K562 (cell line): ENCODE data around the gene ACVR1C. TPM values are rescaled to one million over a fixed set of nuclear protein-coding genes. Genes with fewer than 3 reads are reported as not detected.
A peak's percentile ranks its signal among the peaks of the same experiment; 100 is the strongest.

Experiments
- ATAC-seq: fragments of 200-7000 bp; cut with Tn5 transposase; 3 replicates; pipeline ENCODE4 v1.9.1; 2020; ENCODE audit warnings: moderate library complexity
- BruUV-seq: library from RNA; stranded (reverse); fragments of 400-500 nt; replicated peaks from 2 replicates; lab custom pipeline; 2021; lab: Mats Ljungman, UMichigan
- CTCF ChIA-PET: fragments of 300-600 bp; formaldehyde crosslinking; extraction: SDS; loops from one replicate; lab custom pipeline; 2021; ENCODE audit warnings: low intra/inter-chr PET ratio; lab: Yijun Ruan, JAX
- POLR2A ChIA-PET: fragments of 300-600, 350-650 bp; sonication (Branson Sonifier 250); formaldehyde crosslinking; extraction: SDS; loops from one replicate; lab custom pipeline; 2021; ENCODE audit warnings: antibody characterized with exemption, inconsistent platforms; lab: Yijun Ruan, JAX
- DNase-seq, 4 experiments: peaks; one replicate each; pipeline versions ENCODE4 v3.0.0 to v3.0.0-alpha.2; 2011 to 2018; ENCODE audit warnings: low spot score in 3 of 4, mixed read lengths in 3 of 4; ENCODE audit errors: extremely low read depth in 1 of 4
- FAIRE-seq: peaks from 2 replicates; lab custom pipeline; 2011; peaks lifted over from hg19 to GRCh38; lab: Jason Lieb, UNC
- H2AFZ ChIP-seq: 2 replicates; pipeline ENCODE4 v1.6.0; 2011; ENCODE audit warnings: low read depth, low read length, control low read depth, inconsistent platforms
- H3K27ac ChIP-seq: fragments of 200-600 bp; 3 replicates; pipeline ENCODE4 v1.8.0; 2011; ENCODE audit warnings: low read depth, mild to moderate bottlenecking, control low read depth, inconsistent platforms, low read length, moderate library complexity, mixed read lengths; ENCODE audit errors: extremely low read depth
- H3K27me3 ChIP-seq, 2 experiments: fragments of 300-600 bp in 1 of 2; 2 replicates in 1 of 2; 3 replicates in 1 of 2; pipeline versions ENCODE4 v1.6.0 to v1.8.0; 2011; ENCODE audit warnings: inconsistent platforms in 2 of 2, low read length in 2 of 2, mild to moderate bottlenecking in 1 of 2, mixed read lengths in 1 of 2, moderate library complexity in 1 of 2; ENCODE audit not compliant: control insufficient read depth in 2 of 2, insufficient read depth in 2 of 2
- H3K36me3 ChIP-seq: fragments of 300-600 bp; 3 replicates; pipeline ENCODE4 v1.8.0; 2011; ENCODE audit warnings: mild to moderate bottlenecking, low read length, inconsistent platforms; ENCODE audit not compliant: control insufficient read depth, insufficient read depth
- H3K4me1 ChIP-seq, 2 experiments: fragments of 200-600 bp in 1 of 2; replicated peaks in 1 of 2; 2 replicates in 1 of 2; 3 replicates in 1 of 2; pipeline versions ENCODE4 v1.5.1 to v1.8.0; 2011; ENCODE audit warnings: inconsistent platforms in 2 of 2, low read length in 2 of 2, mild to moderate bottlenecking in 1 of 2, mixed read lengths in 1 of 2, moderate library complexity in 1 of 2; ENCODE audit not compliant: control insufficient read depth in 2 of 2, insufficient read depth in 2 of 2
- H3K4me2 ChIP-seq: 2 replicates; pipeline ENCODE4 v1.6.1; 2011; ENCODE audit warnings: low read length, control low read depth, inconsistent platforms, mixed read lengths; ENCODE audit not compliant: insufficient read depth
- H3K4me3 ChIP-seq: fragments of 200-600 bp; sonication (generic), shearing (Covaris generic); 2 replicates; pipeline ENCODE4 v1.5.1; 2016; ENCODE audit warnings: control low read depth, inconsistent platforms
- H3K79me2 ChIP-seq: fragments of 200-600 bp; 3 replicates; pipeline ENCODE4 v1.8.0; 2011; ENCODE audit warnings: low read length, inconsistent platforms; ENCODE audit not compliant: control insufficient read depth, insufficient read depth
- H3K9ac ChIP-seq, 2 experiments: 2 replicates each; pipeline versions ENCODE4 v1.6.0 to v1.6.1; 2011; ENCODE audit warnings: low read depth in 2 of 2, low read length in 2 of 2, control low read depth in 1 of 2, inconsistent platforms in 1 of 2, mild to moderate bottlenecking in 1 of 2, mixed read lengths in 1 of 2; ENCODE audit not compliant: insufficient read depth in 1 of 2
- H3K9me1 ChIP-seq: one replicate; pipeline ENCODE4 v1.6.0; 2011; ENCODE audit warnings: inconsistent platforms, mild to moderate bottlenecking, low read length, moderate library complexity; ENCODE audit not compliant: control insufficient read depth, insufficient read depth
- H3K9me3 ChIP-seq: replicated peaks from 2 replicates; pipeline ENCODE4 v1.5.1; 2011; ENCODE audit warnings: low read depth, low read length, inconsistent platforms; ENCODE audit not compliant: control insufficient read depth, insufficient read depth
- H4K20me1 ChIP-seq: replicated peaks from 2 replicates; pipeline ENCODE4 v1.6.1; 2011; ENCODE audit warnings: low read length, inconsistent platforms, mixed read lengths; ENCODE audit not compliant: control insufficient read depth, insufficient read depth
- BACH1 ChIP-seq: fragments of 200-800 bp; sonication (Bioruptor generic); IDR thresholded peaks from 2 replicates; pipeline ENCODE4 v1.6.1; 2016; ENCODE audit warnings: missing genetic modification characterization, missing compliant biosample characterization
- C11orf30 ChIP-seq: fragments of 450-650 bp; IDR thresholded peaks from 2 replicates; pipeline ENCODE4 v1.6.1; 2016; ENCODE audit warnings: low read depth, mild to moderate bottlenecking
- CBFB ChIP-seq: sonication (generic); formaldehyde crosslinking; IDR thresholded peaks from 2 replicates; pipeline ENCODE4 v1.4.0; 2020; ENCODE audit warnings: mild to moderate bottlenecking, missing genetic modification reagents
- FOXP4 ChIP-seq: sonication (generic); formaldehyde crosslinking; IDR thresholded peaks from 2 replicates; pipeline ENCODE4 v1.8.0; 2022; ENCODE audit warnings: mild to moderate bottlenecking, missing genetic modification reagents, borderline replicate concordance
- FUS ChIP-seq: fragments of 200-400 bp; formaldehyde crosslinking; optimal IDR thresholded peaks from 2 replicates; pipeline ENCODE3; 2017; ENCODE audit warnings: low read depth, low read length
- MAFF ChIP-seq: IDR thresholded peaks from 2 replicates; pipeline ENCODE4 v1.6.1; 2012; ENCODE audit warnings: low read length, improper control_type of control experiment
- MAFG ChIP-seq: fragments of 450-650 bp; conservative IDR thresholded peaks from 2 replicates; pipeline ENCODE4 v1.6.1; 2016; ENCODE audit warnings: missing genetic modification characterization, missing compliant biosample characterization
- MAFK ChIP-seq: IDR thresholded peaks from 2 replicates; pipeline ENCODE4 v1.6.1; 2011; ENCODE audit warnings: low read length, improper control_type of control experiment
- NFE2 ChIP-seq: IDR thresholded peaks from 2 replicates; pipeline ENCODE4 v1.6.1; 2014; ENCODE audit warnings: antibody characterized with exemption, low read depth
- NFE2L1 ChIP-seq: fragments of 450-650 bp; IDR thresholded peaks from 2 replicates; pipeline ENCODE4 v1.6.1; 2016; ENCODE audit warnings: missing genetic modification characterization, low read depth, mild to moderate bottlenecking, missing compliant biosample characterization, moderate library complexity, borderline replicate concordance
- RBM34 ChIP-seq: fragments of 200-400 bp; formaldehyde crosslinking; IDR thresholded peaks from 2 replicates; pipeline ENCODE4 v1.6.1; 2018; ENCODE audit warnings: low read length, borderline replicate concordance; ENCODE audit not compliant: insufficient read depth
- RFX7 ChIP-seq: fragments of 250-450 bp; sonication (Bioruptor Pico); IDR thresholded peaks from 2 replicates; pipeline ENCODE4 v1.5.1; 2021; ENCODE audit warnings: mild to moderate bottlenecking
- YY1 ChIP-seq, 3 experiments: IDR thresholded peaks; 2 replicates each; pipeline ENCODE4 v1.6.1; 2011; ENCODE audit warnings: low read length in 2 of 3, mild to moderate bottlenecking in 2 of 3, moderate library complexity in 2 of 3, borderline replicate concordance in 1 of 3, control low read depth in 1 of 3, low read depth in 1 of 3; ENCODE audit not compliant: insufficient read depth in 3 of 3, insufficient replicate concordance in 2 of 3, control insufficient read depth in 1 of 3, insufficient read length in 1 of 3; ENCODE audit errors: extremely low read depth in 1 of 3
- ZNF143 ChIP-seq: sonication (generic); formaldehyde crosslinking; IDR thresholded peaks from 2 replicates; pipeline ENCODE4 v1.9.0; 2022; ENCODE audit warnings: mild to moderate bottlenecking, missing genetic modification reagents
- ZNF316 ChIP-seq: fragments of 450-650 bp; IDR thresholded peaks from 2 replicates; pipeline ENCODE4 v1.6.1; 2016
- ZNF639 ChIP-seq, 2 experiments: fragments of 200-800 bp in 1 of 2; sonication (Bioruptor generic) in 1 of 2; sonication (generic) in 1 of 2; formaldehyde crosslinking in 1 of 2; IDR thresholded peaks in 1 of 2; conservative IDR thresholded peaks in 1 of 2; 2 replicates each; pipeline versions ENCODE4 v1.5.0 to v1.6.1; 2016 to 2020; ENCODE audit warnings: missing compliant biosample characterization in 1 of 2, missing genetic modification characterization in 1 of 2, missing genetic modification reagents in 1 of 2
- ZNF766 ChIP-seq: fragments of 200-800 bp; sonication (Bioruptor generic); conservative IDR thresholded peaks from 2 replicates; pipeline ENCODE4 v1.6.1; 2016; ENCODE audit warnings: missing genetic modification characterization, missing compliant biosample characterization
- WGBS: fragments of 100-300 bp; shearing (Covaris generic); methylation state at CpG from one replicate; pipeline ENCODE4 v1.1.6; 2016; ENCODE audit warnings: low coverage, mixed read lengths; ENCODE audit not compliant: insufficient coverage; ENCODE audit errors: missing lambda C conversion rate; 5-methylcytosine and 5-hydroxymethylcytosine counted together
- in situ Hi-C: fragments of 300-500 bp; cut with MboI; formaldehyde crosslinking; loops from 4 replicates; pipeline ENCODE4 v1.15.0; 2018; ENCODE audit warnings: inconsistent platforms, mixed read lengths
- intact Hi-C: fragments of 100-400 bp; cut with micrococcal nuclease; formaldehyde crosslinking; loops from 2 replicates; pipeline ENCODE4 v1.14.2; 2022
- polyA plus RNA-seq, 8 experiments: library from polyadenylated mRNA; depleted of rRNA in 4 of 8; stranded (reverse) in 5 of 8; unstranded in 3 of 8; fragments of >200 nt; fragmentation: Nextera tagmentation in 2 of 8; fragmentation: Illumina TruSeq in 1 of 8; extraction: Ambion mirVana in 2 of 8; extraction: Trizol in 1 of 8; gene quantifications; 2 replicates each; pipeline versions ENCODE4 v1.2.1 to v1.2.3, GENCODE V29; 2011 to 2014; ENCODE audit warnings: inconsistent platforms in 1 of 8, missing spikeins in 1 of 8
- total RNA-seq, 7 experiments: library from RNA; depleted of rRNA in 6 of 7; stranded (reverse); fragments of >200 nt in 6 of 7; fragmentation: Illumina TruSeq in 2 of 7; extraction: Trizol in 2 of 7; gene quantifications; 2 replicates each; pipeline versions ENCODE4 v1.2.1 to v1.2.3, GENCODE V29; 2011 to 2021; ENCODE audit warnings: low replicate concordance in 1 of 7

ACVR1C gene
- total and polyA plus RNA-seq, 9 of the 15 experiments (the other 6 are each of a cell fraction or from before 2014, with no cell fraction given), result 0.05 to 0.58 (median 0.28) TPM

- POLR2A ChIA-PET, result no interaction called here
- Histone ChIP-seq H3K27me3 (peaks cover 0 to 7% of the 10 kb centered on the region in 2 experiments; a peak in 2 of 5 replicates), H3K36me3 (no peaks in the 10 kb centered on the region), H3K9ac (no peak overlapping the region), H3K4me3 (no peak overlapping the region), H4K20me1 (no peaks in the 10 kb centered on the region), H2AFZ (peak overlapping the region; percentile 74), H3K79me2 (no peaks in the 10 kb centered on the region), H3K9me3 (no peaks in the 10 kb centered on the region), H3K9me1 (no peaks in the 10 kb centered on the region), H3K4me1 (peaks cover 0 to 22% of the 10 kb centered on the region in 2 experiments; a peak in 3 of 5 replicates), H3K4me2 (no peak overlapping the region), H3K27ac (no peak overlapping the region)
- BruUV-seq, result no TSS peak
- FAIRE-seq (no peak), ATAC-seq (peak; percentile 31; the same call in 2 of the 3 replicates), DNase-seq (no peak)
- in situ Hi-C loops, result loop anchor here (25.0 kb wide), 1 partner anchor 1257 kb away; no protein-coding TSS in a partner anchor
- intact Hi-C loops, result no loop called here
- CTCF ChIA-PET, result no interaction called here
- WGBS, result 17% methylated on average over 3 of the region's 3 CpGs
- no peak for TF ChIP-seq RFX7 (CRISPR knock-in tag)
- TF ChIP-seq ZNF316, result peak; percentile 87
- TF ChIP-seq CBFB (CRISPR knock-in tag), result no peak
- TF ChIP-seq FUS, result no peak
- peak; percentile 72; the same call in 1 of the 2 replicates for TF ChIP-seq MAFF
- TF ChIP-seq FOXP4 (CRISPR knock-in tag), result no peak
- TF ChIP-seq C11orf30, result peak; percentile 88
- TF ChIP-seq NFE2L1, result peak; percentile 86
- TF ChIP-seq MAFK, result peak; percentile 54; the same call in 1 of the 2 replicates
- no peak for TF ChIP-seq ZNF143
- TF ChIP-seq ZNF639 (CRISPR knock-in tag; conservative IDR thresholded peaks at IDR 0.05 in 1 of 2, IDR thresholded peaks at IDR 0.05 in 1 of 2), result peak in 1 of 2 experiments; percentile 33; a peak in 1 of 4 replicates
- 0 out of 2 replicates have a peak, but pooled peaks have one; percentile 1 for TF ChIP-seq ZNF766
- TF ChIP-seq YY1 (IDR thresholded peaks at IDR 0.05; ENCODE audit: borderline replicate concordance in 1 of 3, control insufficient read depth in 1 of 3, extremely low read depth in 1 of 3, insufficient read depth in 3 of 3, insufficient read length in 1 of 3, insufficient replicate concordance in 2 of 3, low read depth in 1 of 3, low read length in 2 of 3), result no peak
- TF ChIP-seq RBM34, result no peak
- peak; percentile 80 for TF ChIP-seq BACH1 (tag)
- peak; percentile 95 for TF ChIP-seq MAFG (tag)
- TF ChIP-seq NFE2, result peak; percentile 86
These were observed 148.3 kb downstream of the ACVR1C start for GRCh38 chr2:157480182-157480961.
